HG02840 (cell line): Measurements from ENCODE around the gene CHPT1.
"Not testable (repeated sequence)": the region's sequence is repeated elsewhere in the genome, so short reads cannot be mapped to it uniquely, and the experiment has no call there.

Source experiments
- ATAC-seq: cut with Tn5 transposase; IDR thresholded peaks from one replicate; pipeline ENCODE4 v1.9.1; 2021; ENCODE audit warnings: mild to moderate bottlenecking, moderate library complexity, moderate number of reproducible peaks; ENCODE audit not compliant: unreplicated experiment, low FRiP score

CHPT1 gene

GRCh38 chr12:101697197-101697929 lies at the start of gene CHPT1:
TSS of gene CHPT1 (plus strand) at chr12:101697640. CDS start at chr12:101697862, 222 bp downstream.
- ATAC-seq, result peak; percentile 55

- no peak for ATAC-seq
Measured at GRCh38 chr12:101647711-101648110, 49.7 kb upstream of the CHPT1 start.

GRCh38 chr12:101648195-101648594 lies 49.2 kb upstream of the CHPT1 start:
- ATAC-seq, result no peak

DNA sequence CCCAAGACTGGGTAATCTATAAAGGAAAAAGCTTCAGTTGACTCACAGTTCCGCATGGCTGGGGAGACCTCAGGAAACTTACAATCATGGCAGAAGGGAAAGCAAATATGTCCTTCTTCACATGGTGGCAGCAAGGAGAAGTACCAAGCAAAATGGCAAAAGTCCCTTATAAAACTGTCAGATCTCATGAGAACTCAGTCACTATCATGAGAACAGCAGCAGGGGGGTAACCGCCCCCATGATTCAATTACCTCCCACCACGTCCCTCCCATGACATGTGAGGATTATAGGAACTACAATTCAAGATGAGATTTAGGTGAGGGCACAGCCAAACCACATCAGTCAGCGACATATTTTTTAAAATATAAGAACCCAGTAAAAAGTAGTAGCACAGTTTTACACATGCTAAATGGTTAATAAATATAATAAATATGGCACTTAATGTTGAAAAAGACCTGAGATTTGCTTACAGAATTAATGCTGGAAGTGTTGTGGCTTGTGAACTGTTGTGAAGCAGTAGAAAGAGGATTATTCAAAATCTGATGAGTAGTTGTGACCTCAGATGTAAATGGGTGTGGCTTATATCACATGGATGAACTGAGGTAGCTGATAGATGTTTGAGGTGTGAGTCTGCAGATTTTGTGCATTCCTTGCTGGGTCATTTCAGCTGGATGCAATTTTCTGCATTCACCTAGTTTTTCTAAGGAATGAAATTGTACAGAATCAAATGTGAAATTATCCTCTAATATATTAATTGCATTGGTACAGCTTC lies 46.9 kb upstream of the CHPT1 start:
- no peak for ATAC-seq

DNA sequence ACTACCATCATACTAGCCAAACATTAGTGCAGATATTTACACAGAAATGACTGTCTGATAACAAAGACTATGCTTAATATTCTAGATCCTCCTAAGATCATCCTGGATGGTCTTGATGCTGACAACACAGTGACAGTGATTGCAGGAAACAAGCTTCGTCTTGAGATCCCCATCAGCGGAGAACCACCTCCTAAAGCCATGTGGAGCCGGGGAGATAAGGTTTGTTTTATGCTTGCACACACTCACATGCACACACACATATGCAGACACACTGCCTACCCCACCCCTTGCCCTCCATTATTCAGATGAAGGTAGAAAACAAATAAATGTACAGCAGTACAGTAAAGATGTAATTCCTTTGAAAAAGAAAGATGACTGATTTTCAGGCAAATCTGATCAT lies 44.4 kb upstream of the CHPT1 start:
- ATAC-seq, result no peak

DNA sequence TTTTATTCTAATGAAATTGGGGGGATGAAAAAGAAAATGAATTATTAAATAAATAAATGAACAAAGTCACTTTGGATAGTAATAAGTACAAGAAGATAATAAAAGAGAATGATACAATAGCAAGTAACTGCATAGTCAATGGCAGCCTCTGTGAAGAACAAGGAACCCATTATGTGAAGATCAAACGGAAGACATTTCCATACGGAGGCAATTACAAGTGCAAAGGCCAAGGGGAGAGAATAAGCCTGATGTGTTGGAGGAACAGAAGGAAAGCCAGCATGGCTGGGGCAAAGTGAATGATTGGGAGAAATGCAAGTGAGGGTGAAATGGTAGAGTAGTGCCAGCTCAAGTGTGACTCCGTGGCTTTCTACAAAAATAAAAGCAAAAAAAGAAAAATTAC lies 43.9 kb upstream of the CHPT1 start:
- no peak for ATAC-seq

GRCh38 chr12:101654442-101654841 lies 43.0 kb upstream of the CHPT1 start:
- ATAC-seq, result no peak

DNA sequence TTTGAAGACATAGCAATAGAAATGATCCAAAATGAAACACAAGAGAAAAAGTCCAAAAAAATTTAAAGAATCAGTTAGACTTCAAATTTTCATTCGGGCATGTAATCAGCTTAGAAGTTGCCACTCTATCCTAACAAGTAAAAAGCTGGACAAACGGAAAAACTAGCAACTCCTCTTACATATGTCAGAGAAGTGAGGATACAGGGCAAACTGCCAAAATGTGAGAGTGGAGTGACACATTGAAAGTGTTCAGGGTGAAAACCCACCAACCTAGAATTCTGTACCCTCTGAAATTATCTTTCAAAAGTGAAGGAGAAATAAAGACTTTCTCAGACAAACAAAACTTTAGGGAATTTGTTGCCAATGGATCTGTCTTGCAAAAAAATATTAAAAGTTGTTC lies 42.0 kb upstream of the CHPT1 start:
- ATAC-seq, result no peak

DNA sequence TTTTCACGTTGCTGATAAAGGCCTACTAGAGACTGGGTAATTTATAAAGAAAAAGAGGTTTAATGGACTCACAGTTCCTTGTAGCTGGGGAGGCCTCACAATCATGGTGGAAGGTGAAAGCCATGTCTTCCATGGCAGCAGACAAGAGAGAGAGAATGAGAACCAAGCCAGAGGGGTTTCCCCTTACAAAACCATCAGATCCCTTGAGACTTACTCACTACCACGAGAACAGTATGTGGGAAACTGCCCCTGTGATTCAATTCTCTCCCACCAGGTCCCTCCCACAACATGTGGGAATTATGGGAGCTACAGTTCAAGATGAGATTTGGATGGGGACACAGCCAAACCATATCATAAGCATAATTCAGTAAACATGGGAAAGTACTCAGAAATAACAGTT lies 36.8 kb upstream of the CHPT1 start:
- ATAC-seq, result not testable (repeated sequence)

GRCh38 chr12:101663298-101663697 lies 34.1 kb upstream of the CHPT1 start:
- no peak for ATAC-seq

DNA sequence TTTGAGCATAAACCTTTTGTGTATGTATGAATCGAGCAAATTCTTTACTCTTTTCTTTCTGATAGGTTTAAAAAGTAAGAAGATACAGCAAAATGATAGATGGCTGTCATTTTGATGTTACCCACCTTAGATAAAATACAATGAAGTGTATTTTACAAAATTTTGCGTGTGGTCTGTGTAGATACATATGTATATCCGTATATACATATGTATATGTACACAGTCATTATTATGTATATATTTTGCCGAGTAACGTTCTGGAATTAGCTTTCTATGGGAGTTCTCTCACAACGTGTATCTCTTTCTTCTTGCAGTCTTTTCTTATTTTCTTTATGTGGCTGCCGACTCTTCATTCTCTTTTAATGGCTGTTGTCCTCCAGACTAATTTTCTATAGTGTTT lies 32.4 kb upstream of the CHPT1 start:
- ATAC-seq, result no peak

DNA sequence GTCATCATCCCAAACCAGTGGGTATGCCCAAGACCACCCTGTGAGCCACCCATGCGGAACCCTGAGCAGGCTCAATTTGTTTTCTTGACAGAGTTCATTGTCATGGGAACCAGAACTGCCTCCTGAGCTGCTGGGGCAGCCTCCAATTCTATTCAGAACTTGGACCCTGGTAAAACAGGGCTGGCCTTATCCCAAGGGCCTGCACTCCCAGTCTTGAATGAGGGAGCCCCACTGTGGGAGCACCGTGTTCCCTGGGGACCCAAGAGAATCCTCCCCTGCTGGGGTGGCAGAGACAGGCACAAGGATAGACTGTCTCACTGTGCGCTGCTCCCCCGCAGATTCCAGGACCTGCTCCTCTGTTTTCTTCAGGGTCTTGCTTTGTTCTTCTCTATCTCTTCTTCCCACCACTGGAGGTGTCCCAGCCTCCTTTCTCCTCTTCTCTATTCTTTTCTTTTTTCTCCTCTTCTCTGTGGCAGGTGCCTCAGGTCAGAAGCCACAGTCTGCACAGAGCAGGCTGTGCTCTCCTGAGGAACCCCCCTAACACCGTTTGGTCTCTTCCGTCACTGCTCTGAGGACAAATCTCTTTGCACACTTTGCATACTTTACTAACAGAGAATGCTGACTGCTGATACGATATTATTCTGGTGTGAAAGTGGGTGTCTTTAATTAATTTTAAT lies 31.2 kb upstream of the CHPT1 start:
- ATAC-seq, result no peak

- ATAC-seq, result no peak
Measured at GRCh38 chr12:101667591-101667990, 29.8 kb upstream of the CHPT1 start.

- ATAC-seq, result no peak
Measured at GRCh38 chr12:101670007-101670671, 27.3 kb upstream of the CHPT1 start.

DNA sequence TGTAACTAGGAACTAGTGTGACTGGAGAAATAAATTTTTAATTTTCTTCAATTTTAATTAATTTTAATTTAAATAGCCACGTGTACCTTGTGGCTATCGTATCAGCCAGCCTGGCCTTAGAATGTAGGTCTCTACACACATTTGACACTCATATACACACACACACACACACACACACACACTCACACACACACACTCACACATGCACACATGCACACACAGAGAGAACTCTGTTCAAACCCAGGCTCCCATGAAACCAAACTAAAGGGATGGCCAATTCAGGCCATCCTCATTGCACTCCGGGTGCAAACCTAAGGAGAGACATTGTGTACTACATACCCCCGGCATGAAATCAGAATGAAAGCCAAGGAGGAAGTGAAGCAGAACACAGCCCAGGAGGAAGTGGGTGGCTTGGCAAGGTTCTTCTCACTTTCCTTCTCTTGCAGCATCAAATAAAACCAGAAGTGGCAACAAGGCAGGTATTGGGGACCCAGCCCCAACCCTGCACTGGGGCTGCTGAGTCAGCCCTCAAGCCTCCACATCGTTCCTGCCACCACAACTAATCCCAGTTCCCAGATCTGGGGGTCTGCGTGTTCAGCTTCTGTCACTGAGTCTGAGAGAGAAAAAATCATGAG lies 26.2 kb upstream of the CHPT1 start:
- ATAC-seq, result peak; percentile 63

- ATAC-seq, result no peak
Measured at GRCh38 chr12:101671833-101672232, 25.6 kb upstream of the CHPT1 start.

DNA sequence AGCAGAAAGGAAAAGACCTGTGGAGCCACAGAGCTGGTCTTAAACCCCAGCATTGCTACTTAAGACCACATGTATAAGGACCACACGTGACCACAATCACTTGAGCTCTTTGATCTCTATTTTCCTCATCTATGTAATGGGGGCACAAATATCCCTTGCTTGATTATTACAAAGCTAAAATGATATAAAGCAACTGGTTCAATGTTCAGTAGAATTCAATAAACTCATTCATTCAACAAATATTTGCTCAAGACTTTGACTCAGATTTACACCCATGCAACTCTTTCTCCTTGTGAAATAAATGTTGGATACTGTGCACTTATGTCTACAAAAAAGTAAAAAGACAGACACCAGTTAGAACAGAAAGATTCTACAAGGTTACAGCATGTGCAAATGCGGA lies 21.9 kb upstream of the CHPT1 start:
- ATAC-seq, result no peak

- not testable (repeated sequence) for ATAC-seq
Measured at GRCh38 chr12:101676497-101676896, 20.9 kb upstream of the CHPT1 start.

DNA sequence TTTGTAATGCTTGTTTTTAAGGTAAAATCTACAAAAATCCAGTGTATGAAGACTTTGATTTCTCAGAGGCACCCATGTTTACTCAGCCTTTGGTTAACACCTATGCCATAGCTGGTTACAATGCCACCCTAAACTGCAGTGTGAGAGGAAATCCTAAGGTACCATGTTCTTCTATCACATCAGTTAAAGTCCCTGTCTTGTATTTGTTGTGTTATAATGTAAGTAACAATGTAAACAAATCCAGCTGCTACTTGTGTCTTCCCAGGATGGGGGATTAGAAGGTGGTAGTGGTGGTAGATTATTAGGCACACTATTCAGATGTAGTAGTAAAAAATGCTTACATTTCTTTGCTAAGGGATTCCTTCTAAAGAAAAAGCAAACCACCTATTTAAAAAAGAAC lies 19.4 kb upstream of the CHPT1 start:
- no peak for ATAC-seq

GRCh38 chr12:101680240-101680639 lies 17.2 kb upstream of the CHPT1 start:
- no peak for ATAC-seq
